Keratinocyte (primary cell): ENCODE results near the gene FUT8. TPM values are rescaled to one million over a fixed set of nuclear protein-coding genes. Genes with fewer than 3 reads are reported as not detected.

ENCODE experiments used
- DNase-seq: peaks from one replicate; pipeline ENCODE4 v3.0.0-alpha.2; 2011; ENCODE audit warnings: low read depth, missing footprints, low spot score
- FAIRE-seq: peaks from 2 replicates; lab custom pipeline; 2011; peaks lifted over from hg19 to GRCh38; lab: Jason Lieb, UNC
- H2AFZ ChIP-seq: 2 replicates; pipeline ENCODE4 v1.6.0; 2012; ENCODE audit warnings: low read length, control low read depth, inconsistent platforms; ENCODE audit not compliant: control insufficient read depth
- H3K27ac ChIP-seq: 2 replicates; pipeline ENCODE4 v1.5.1; 2011; ENCODE audit warnings: low read length; ENCODE audit not compliant: control insufficient read depth, insufficient read depth
- H3K27me3 ChIP-seq: 3 replicates; pipeline ENCODE4 v1.6.0; 2011; ENCODE audit warnings: low read length; ENCODE audit not compliant: control insufficient read depth, insufficient read depth; ENCODE audit errors: extremely low read depth
- H3K36me3 ChIP-seq, 2 experiments: 2 replicates in 1 of 2; 3 replicates in 1 of 2; pipeline ENCODE4 v1.5.1; 2011; ENCODE audit warnings: low read length in 2 of 2, mild to moderate bottlenecking in 1 of 2; ENCODE audit not compliant: control insufficient read depth in 2 of 2, insufficient read depth in 2 of 2; ENCODE audit errors: extremely low read depth in 1 of 2
- H3K4me1 ChIP-seq: 3 replicates; pipeline ENCODE4 v1.5.1; 2011; ENCODE audit warnings: low read length; ENCODE audit not compliant: control insufficient read depth, insufficient read depth; ENCODE audit errors: extremely low read depth
- H3K4me2 ChIP-seq: 3 replicates; pipeline ENCODE4 v1.6.0; 2011; ENCODE audit warnings: low read depth, low read length; ENCODE audit not compliant: control insufficient read depth, insufficient read depth; ENCODE audit errors: extremely low read depth
- H3K4me3 ChIP-seq, 3 experiments: fragments of 200-600 bp in 1 of 3; sonication (generic) in 1 of 3; 2 replicates in 2 of 3; 3 replicates in 1 of 3; pipeline ENCODE4 v1.5.1; 2011 to 2016; ENCODE audit warnings: low read length in 3 of 3, mild to moderate bottlenecking in 3 of 3, control low read depth in 2 of 3, inconsistent platforms in 1 of 3, low read depth in 1 of 3, mixed read lengths in 1 of 3, mixed run types in 1 of 3, moderate library complexity in 1 of 3; ENCODE audit not compliant: control insufficient read depth in 2 of 3, insufficient read depth in 2 of 3; ENCODE audit errors: extremely low read depth in 1 of 3
- H3K79me2 ChIP-seq: 2 replicates; pipeline ENCODE4 v1.6.0; 2012; ENCODE audit warnings: low read length; ENCODE audit not compliant: control insufficient read depth, insufficient read depth
- H3K9ac ChIP-seq: 3 replicates; pipeline ENCODE4 v1.6.0; 2011; ENCODE audit warnings: low read length; ENCODE audit not compliant: control insufficient read depth, insufficient read depth; ENCODE audit errors: extremely low read depth
- H3K9me1 ChIP-seq: 3 replicates; pipeline ENCODE4 v1.6.0; 2011; ENCODE audit warnings: low read length; ENCODE audit not compliant: control insufficient read depth, insufficient read depth; ENCODE audit errors: extremely low read depth
- H3K9me3 ChIP-seq: 2 replicates; pipeline ENCODE4 v1.5.1; 2012; ENCODE audit warnings: low read depth, low read length; ENCODE audit not compliant: control insufficient read depth
- H4K20me1 ChIP-seq: 3 replicates; pipeline ENCODE4 v1.6.0; 2011; ENCODE audit warnings: low read length; ENCODE audit not compliant: control insufficient read depth, insufficient read depth; ENCODE audit errors: extremely low read depth
- EZH2 ChIP-seq: IDR thresholded peaks from one replicate; pipeline ENCODE4 v1.6.1; 2012; ENCODE audit warnings: inconsistent platforms, mild to moderate bottlenecking, low read length, moderate library complexity
- dilution Hi-C: fragments of 300-500 bp; cut with MboI; formaldehyde crosslinking; loops from one replicate; pipeline ENCODE4 v1.7.0; 2020; ENCODE audit warnings: low sequenced_read_pairs; ENCODE audit not compliant: extremely low pct_ligation_motif_present
- polyA plus RNA-seq, 5 experiments: library from polyadenylated mRNA; depleted of rRNA in 3 of 5; stranded (reverse) in 3 of 5; stranded (forward) in 1 of 5; unstranded in 1 of 5; fragments of >200 nt; gene quantifications; 1 replicate in 1 of 5; 2 replicates in 3 of 5; 3 replicates in 1 of 5; pipeline versions ENCODE4 v1.2.1 to v1.2.3, GENCODE V29; 2011 to 2012; ENCODE audit warnings: missing spikeins in 2 of 5, low read depth in 1 of 5, low replicate concordance in 1 of 5
- TF ChIP-seq, protein P1 (sequence below), 3 experiments: IDR thresholded peaks in 1 of 3; conservative IDR thresholded peaks in 1 of 3; optimal IDR thresholded peaks in 1 of 3; 2 replicates in 2 of 3; 3 replicates in 1 of 3; pipeline versions ENCODE3 to v1.5.1; 2011; ENCODE audit warnings: low read length in 3 of 3, mild to moderate bottlenecking in 3 of 3, moderate library complexity in 2 of 3, control low read depth in 1 of 3, inconsistent platforms in 1 of 3; ENCODE audit not compliant: insufficient read depth in 2 of 3; ENCODE audit errors: extremely low read depth in 1 of 3

FUT8 gene
- polyA plus RNA-seq, 1 donor (not counting 4 experiments of a cell fraction or from before 2014, with no cell fraction given): 12.5 TPM

- no peaks in the 10 kb centered on the region for H3K9me1 ChIP-seq
- H3K4me2 ChIP-seq: no peak overlapping the region
- H3K4me3 ChIP-seq: no peak overlapping the region
- no peaks in the 10 kb centered on the region for H3K9me3 ChIP-seq
- no peak overlapping the region for H3K27ac ChIP-seq
- H2AFZ ChIP-seq: no peak overlapping the region
- H3K36me3 ChIP-seq: no peaks in the 10 kb centered on the region
- TF ChIP-seq, protein P1, sequence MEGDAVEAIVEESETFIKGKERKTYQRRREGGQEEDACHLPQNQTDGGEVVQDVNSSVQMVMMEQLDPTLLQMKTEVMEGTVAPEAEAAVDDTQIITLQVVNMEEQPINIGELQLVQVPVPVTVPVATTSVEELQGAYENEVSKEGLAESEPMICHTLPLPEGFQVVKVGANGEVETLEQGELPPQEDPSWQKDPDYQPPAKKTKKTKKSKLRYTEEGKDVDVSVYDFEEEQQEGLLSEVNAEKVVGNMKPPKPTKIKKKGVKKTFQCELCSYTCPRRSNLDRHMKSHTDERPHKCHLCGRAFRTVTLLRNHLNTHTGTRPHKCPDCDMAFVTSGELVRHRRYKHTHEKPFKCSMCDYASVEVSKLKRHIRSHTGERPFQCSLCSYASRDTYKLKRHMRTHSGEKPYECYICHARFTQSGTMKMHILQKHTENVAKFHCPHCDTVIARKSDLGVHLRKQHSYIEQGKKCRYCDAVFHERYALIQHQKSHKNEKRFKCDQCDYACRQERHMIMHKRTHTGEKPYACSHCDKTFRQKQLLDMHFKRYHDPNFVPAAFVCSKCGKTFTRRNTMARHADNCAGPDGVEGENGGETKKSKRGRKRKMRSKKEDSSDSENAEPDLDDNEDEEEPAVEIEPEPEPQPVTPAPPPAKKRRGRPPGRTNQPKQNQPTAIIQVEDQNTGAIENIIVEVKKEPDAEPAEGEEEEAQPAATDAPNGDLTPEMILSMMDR (optimal IDR thresholded peaks at IDR 0.05 in 1 of 3, IDR thresholded peaks at IDR 0.05 in 1 of 3, conservative IDR thresholded peaks at IDR 0.05 in 1 of 3; ENCODE audit: extremely low read depth in 1 of 3, insufficient read depth in 2 of 3, low read length in 3 of 3): no peak
- TF ChIP-seq EZH2: no peak
- dilution Hi-C loops: no loop called here
- no peak for DNase-seq
- H3K9ac ChIP-seq: no peak overlapping the region
- no peaks in the 10 kb centered on the region for H3K79me2 ChIP-seq
- H3K4me1 ChIP-seq: no peaks in the 10 kb centered on the region
- peaks cover 6% of the 10 kb centered on the region for H3K27me3 ChIP-seq
- no peak for FAIRE-seq
- no peaks in the 10 kb centered on the region for H4K20me1 ChIP-seq
These were observed 370.6 kb downstream of the FUT8 start for GRCh38 chr14:65783101-65783500.

DNA sequence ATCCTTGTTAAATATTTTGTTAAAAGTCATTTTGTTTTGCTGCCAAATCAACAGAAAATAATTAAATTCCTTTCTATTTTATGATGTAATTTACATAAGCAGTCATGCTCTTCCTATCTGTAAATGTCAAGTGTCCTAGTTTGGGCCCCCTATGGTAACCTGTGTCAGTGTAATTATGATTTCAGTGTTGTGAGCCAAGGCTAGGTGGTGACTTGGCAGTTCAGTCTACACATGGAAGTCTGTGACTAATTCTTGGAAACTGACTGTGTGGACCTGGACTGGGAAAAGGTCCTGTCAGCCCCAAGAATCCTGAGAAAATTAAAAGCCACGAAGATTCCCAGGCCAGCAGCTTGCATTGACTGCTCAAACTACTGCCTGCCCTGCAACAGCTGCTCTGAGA lies 371.0 kb downstream of the FUT8 start:
- Histone ChIP-seq H3K9me1 (no peaks in the 10 kb centered on the region), H3K4me1 (no peaks in the 10 kb centered on the region), H3K27me3 (peaks cover 6% of the 10 kb centered on the region), H3K36me3 (no peaks in the 10 kb centered on the region), H3K27ac (no peak overlapping the region), H3K9ac (no peak overlapping the region), H3K9me3 (no peaks in the 10 kb centered on the region), H3K4me3 (no peak overlapping the region), H3K4me2 (no peak overlapping the region), H4K20me1 (no peaks in the 10 kb centered on the region), H3K79me2 (no peaks in the 10 kb centered on the region), H2AFZ (no peak overlapping the region)
- dilution Hi-C loops: no loop called here
- no peak for DNase-seq
- no peak for FAIRE-seq
- TF ChIP-seq, protein P1 (optimal IDR thresholded peaks at IDR 0.05 in 1 of 3, IDR thresholded peaks at IDR 0.05 in 1 of 3, conservative IDR thresholded peaks at IDR 0.05 in 1 of 3; ENCODE audit: extremely low read depth in 1 of 3, insufficient read depth in 2 of 3, low read length in 3 of 3): no peak
- TF ChIP-seq EZH2: no peak
